Stomach (tissue), 4 donors: ENCODE measurements around the gene SEMA5A.

Experiments
- EP300 ChIP-seq: sonication (generic); formaldehyde crosslinking; IDR thresholded peaks from one replicate; pipeline ENCODE4 v1.6.1; 2017; ENCODE audit warnings: antibody characterized with exemption
- POLR2A ChIP-seq, 4 donors: fragments of 450-650 bp; IDR thresholded peaks; one replicate each; pipeline ENCODE4 v1.6.1; 2016; ENCODE audit warnings: antibody characterized with exemption in 4 of 4, control low read depth in 2 of 4, mild to moderate bottlenecking in 1 of 4, moderate library complexity in 1 of 4
- POLR2AphosphoS5 ChIP-seq, 3 donors: sonication (generic); formaldehyde crosslinking; IDR thresholded peaks; one replicate each; pipeline ENCODE4 v1.6.1; 2016; ENCODE audit warnings: antibody characterized with exemption in 3 of 3
- TF ChIP-seq, protein P1 (sequence below), 7 experiments: fragments of 450-650 bp in 4 of 7; fragments of 200-600 bp in 3 of 7; sonication (generic) in 3 of 7; IDR thresholded peaks; one replicate each; pipeline ENCODE4 v1.5.1; 2016 to 2019; ENCODE audit warnings: antibody characterized with exemption in 7 of 7, control low read depth in 2 of 7, mild to moderate bottlenecking in 1 of 7

DNA sequence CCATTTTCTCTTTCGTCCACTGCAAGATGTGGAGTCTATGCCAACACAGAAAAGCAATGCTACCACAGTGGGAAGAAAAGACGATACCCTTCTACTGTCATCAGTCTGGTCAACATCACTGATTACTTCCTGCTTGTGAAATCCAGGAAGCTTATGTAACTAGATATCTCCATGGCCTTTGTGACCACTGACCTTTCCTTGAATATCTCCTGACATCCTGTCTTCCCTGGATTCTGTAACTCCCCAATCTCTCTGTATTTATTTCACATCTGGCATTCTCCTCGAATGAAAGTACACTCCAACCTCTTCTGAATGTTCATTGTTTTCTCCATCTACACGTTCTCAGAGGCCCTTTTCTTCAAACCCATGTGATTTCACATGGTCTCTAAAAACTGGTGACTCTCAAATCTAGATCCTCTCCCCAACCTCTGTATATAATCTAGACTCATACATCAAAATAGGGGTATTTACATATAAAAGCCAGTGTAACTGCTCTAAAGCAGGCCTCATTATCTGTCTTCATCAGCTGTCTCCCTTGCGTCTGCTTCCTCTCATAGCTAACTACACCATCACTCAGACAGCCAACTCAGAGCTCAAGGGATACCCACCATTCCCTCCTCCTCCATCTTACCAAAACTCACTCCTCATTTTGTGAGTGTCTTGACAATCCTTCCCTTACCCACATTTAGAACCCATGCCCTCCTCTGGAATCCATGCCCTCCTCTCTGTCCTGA is 156.8 kb downstream of the SEMA5A start:
- TF ChIP-seq, protein P1, sequence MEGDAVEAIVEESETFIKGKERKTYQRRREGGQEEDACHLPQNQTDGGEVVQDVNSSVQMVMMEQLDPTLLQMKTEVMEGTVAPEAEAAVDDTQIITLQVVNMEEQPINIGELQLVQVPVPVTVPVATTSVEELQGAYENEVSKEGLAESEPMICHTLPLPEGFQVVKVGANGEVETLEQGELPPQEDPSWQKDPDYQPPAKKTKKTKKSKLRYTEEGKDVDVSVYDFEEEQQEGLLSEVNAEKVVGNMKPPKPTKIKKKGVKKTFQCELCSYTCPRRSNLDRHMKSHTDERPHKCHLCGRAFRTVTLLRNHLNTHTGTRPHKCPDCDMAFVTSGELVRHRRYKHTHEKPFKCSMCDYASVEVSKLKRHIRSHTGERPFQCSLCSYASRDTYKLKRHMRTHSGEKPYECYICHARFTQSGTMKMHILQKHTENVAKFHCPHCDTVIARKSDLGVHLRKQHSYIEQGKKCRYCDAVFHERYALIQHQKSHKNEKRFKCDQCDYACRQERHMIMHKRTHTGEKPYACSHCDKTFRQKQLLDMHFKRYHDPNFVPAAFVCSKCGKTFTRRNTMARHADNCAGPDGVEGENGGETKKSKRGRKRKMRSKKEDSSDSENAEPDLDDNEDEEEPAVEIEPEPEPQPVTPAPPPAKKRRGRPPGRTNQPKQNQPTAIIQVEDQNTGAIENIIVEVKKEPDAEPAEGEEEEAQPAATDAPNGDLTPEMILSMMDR (IDR thresholded peaks at IDR 0.05), result no peak
- TF ChIP-seq EP300, result no peak
- TF ChIP-seq POLR2A (IDR thresholded peaks at IDR 0.05), result no peak
- TF ChIP-seq POLR2AphosphoS5 (IDR thresholded peaks at IDR 0.05), result no peak
